GM12878 (cell line): Measurements from ENCODE around the gene PAK5. TPM values are rescaled to one million over a fixed set of nuclear protein-coding genes. Genes with fewer than 3 reads are reported as not detected.

Experiments used
- ATAC-seq: fragments of 200-7000 bp; cut with Tn5 transposase; 3 replicates; pipeline ENCODE4 v1.9.1; 2020; ENCODE audit warnings: mild to moderate bottlenecking, moderate library complexity
- BruUV-seq: library from RNA; stranded (reverse); fragments of 400-500 nt; replicated peaks from 2 replicates; lab custom pipeline; 2021; lab: Mats Ljungman, UMichigan
- CTCF ChIA-PET: fragments of 300-600 bp; sonication (Branson Sonifier 250); formaldehyde crosslinking; extraction: SDS; loops from one replicate; lab custom pipeline; 2021; ENCODE audit warnings: inconsistent platforms; lab: Yijun Ruan, JAX
- POLR2A ChIA-PET: fragments of 350-600 bp; formaldehyde crosslinking; extraction: SDS; loops from one replicate; lab custom pipeline; 2021; ENCODE audit warnings: inconsistent platforms; lab: Charles Lee
- RAD21 ChIA-PET: fragments of 300-600 bp; sonication (Branson Sonifier 250); formaldehyde crosslinking; loops from one replicate; lab custom pipeline; 2023; ENCODE audit warnings: antibody characterized with exemption; ENCODE audit not compliant: unreplicated experiment; lab: Charles Lee
- SMC1A ChIA-PET: fragments of 300-600 bp; sonication (Branson Sonifier 250); formaldehyde crosslinking; loops from one replicate; lab custom pipeline; 2023; ENCODE audit not compliant: unreplicated experiment, uncharacterized antibody; lab: Charles Lee
- DNase-seq: peaks from one replicate; pipeline ENCODE4 v3.0.0-alpha.2; 2011; ENCODE audit warnings: low read depth, low spot score
- FAIRE-seq: peaks from 3 replicates; lab custom pipeline; 2011; peaks lifted over from hg19 to GRCh38; lab: Jason Lieb, UNC
- H2AFZ ChIP-seq: 2 replicates; pipeline ENCODE4 v1.6.0; 2011; ENCODE audit warnings: low read depth, low read length, control low read depth; ENCODE audit not compliant: control insufficient read depth
- H3K27ac ChIP-seq: 2 replicates; pipeline ENCODE4 v1.5.1; 2011; ENCODE audit warnings: control low read depth; ENCODE audit not compliant: control insufficient read depth, insufficient read depth
- H3K27me3 ChIP-seq, 2 experiments: replicated peaks in 1 of 2; 2 replicates each; pipeline versions ENCODE4 v1.6.0 to v1.6.1; 2011; ENCODE audit warnings: low read length in 1 of 2; ENCODE audit not compliant: control insufficient read depth in 2 of 2, insufficient read depth in 2 of 2
- H3K36me3 ChIP-seq, 2 experiments: 2 replicates each; pipeline ENCODE4 v1.5.1; 2011; ENCODE audit warnings: low read length in 1 of 2; ENCODE audit not compliant: control insufficient read depth in 2 of 2, insufficient read depth in 2 of 2
- H3K4me1 ChIP-seq: 2 replicates; pipeline ENCODE4 v1.6.1; 2011; ENCODE audit warnings: mild to moderate bottlenecking, low read length, moderate library complexity, mixed read lengths; ENCODE audit not compliant: control insufficient read depth, insufficient read depth
- H3K4me2 ChIP-seq: 2 replicates; pipeline ENCODE4 v1.6.0; 2011; ENCODE audit warnings: control low read depth; ENCODE audit not compliant: control insufficient read depth, insufficient read depth
- H3K4me3 ChIP-seq: fragments of 200-600 bp; sonication (generic); 2 replicates; pipeline ENCODE4 v1.5.1; 2016
- H3K79me2 ChIP-seq: 2 replicates; pipeline ENCODE4 v1.6.0; 2011; ENCODE audit warnings: low read length; ENCODE audit not compliant: control insufficient read depth, insufficient read depth
- H3K9ac ChIP-seq: 2 replicates; pipeline ENCODE4 v1.8.0; 2011; ENCODE audit warnings: low read length, control low read depth, mixed read lengths; ENCODE audit not compliant: control insufficient read depth, insufficient read depth
- H3K9me3 ChIP-seq: replicated peaks from 3 replicates; pipeline ENCODE4 v1.5.1; 2011; ENCODE audit warnings: mild to moderate bottlenecking, low read length; ENCODE audit not compliant: control insufficient read depth, insufficient read depth
- H4K20me1 ChIP-seq: 2 replicates; pipeline ENCODE4 v1.6.0; 2011; ENCODE audit not compliant: control insufficient read depth, insufficient read depth
- CBX5 ChIP-seq: sonication (generic); IDR thresholded peaks from 2 replicates; pipeline ENCODE4 v1.6.1; 2016; ENCODE audit warnings: low read depth, moderate library complexity, mild to moderate bottlenecking, inconsistent platforms
- CUX1 ChIP-seq: IDR thresholded peaks from 2 replicates; pipeline ENCODE4 v1.6.1; 2012; ENCODE audit warnings: improper control_type of control experiment, low read depth, low read length; ENCODE audit not compliant: insufficient replicate concordance
- E2F4 ChIP-seq: IDR thresholded peaks from 2 replicates; pipeline ENCODE4 v1.6.1; 2012; ENCODE audit warnings: low read depth, low read length, improper control_type of control experiment
- EED ChIP-seq: sonication (generic); IDR thresholded peaks from 2 replicates; pipeline ENCODE4 v1.6.1; 2016; ENCODE audit warnings: antibody characterized with exemption, low read depth
- EGR1 ChIP-seq, 2 experiments: IDR thresholded peaks; 1 replicate in 1 of 2; 2 replicates in 1 of 2; pipeline ENCODE4 v1.6.1; 2011 to 2012; ENCODE audit warnings: low read depth in 2 of 2, low read length in 2 of 2, borderline replicate concordance in 1 of 2, mild to moderate bottlenecking in 1 of 2, moderate library complexity in 1 of 2
- NR2C1 ChIP-seq: fragments of 450-650 bp; IDR thresholded peaks from 2 replicates; pipeline ENCODE4 v1.6.1; 2017; ENCODE audit warnings: antibody characterized with exemption, mild to moderate bottlenecking, moderate library complexity
- RAD21 ChIP-seq: IDR thresholded peaks from 2 replicates; pipeline ENCODE4 v1.6.1; 2011; ENCODE audit warnings: mild to moderate bottlenecking, low read depth, low read length, moderate library complexity; ENCODE audit not compliant: insufficient read depth
- ZZZ3 ChIP-seq: IDR thresholded peaks from 2 replicates; pipeline ENCODE4 v1.6.1; 2011; ENCODE audit warnings: low read depth; ENCODE audit not compliant: control insufficient read depth, insufficient read length
- WGBS: methylation state at CpG from one replicate; pipeline ENCODE4 v1.1.6; 2016; ENCODE audit warnings: low lambda C conversion rate; ENCODE audit not compliant: insufficient replicate concordance, insufficient coverage; ENCODE audit errors: missing lambda C conversion rate; 5-methylcytosine and 5-hydroxymethylcytosine counted together
- in situ Hi-C: fragments of 300-500 bp; cut with MboI; formaldehyde crosslinking; loops from 9 replicates; pipeline ENCODE4 v1.14.3; 2018; ENCODE audit warnings: mixed read lengths
- intact Hi-C: fragments of 100-400 bp; cut with micrococcal nuclease; formaldehyde crosslinking; loops from one replicate; pipeline ENCODE4 v1.14.2; 2022; ENCODE audit not compliant: unreplicated experiment
- polyA plus RNA-seq, 11 experiments: library from polyadenylated mRNA; depleted of rRNA in 4 of 11; unstranded in 6 of 11; stranded (reverse) in 5 of 11; fragments of >200 nt; fragmentation: Nextera tagmentation in 4 of 11; fragmentation: Illumina TruSeq in 1 of 11; extraction: Ambion mirVana in 4 of 11; extraction: Trizol in 1 of 11; gene quantifications; 1 replicate in 1 of 11; 2 replicates in 10 of 11; pipeline versions ENCODE4 v1.2.1 to v1.2.3, GENCODE V29; 2011 to 2016; ENCODE audit warnings: inconsistent platforms in 2 of 11, missing spikeins in 2 of 11, low read depth in 1 of 11
- total RNA-seq, 4 experiments: library from RNA; depleted of rRNA in 3 of 4; stranded (reverse); fragments of >200 nt in 3 of 4; fragmentation: Illumina TruSeq in 1 of 4; extraction: Trizol in 1 of 4; gene quantifications; 2 replicates each; pipeline versions ENCODE4 v1.2.1 to v1.2.3, GENCODE V29; 2013 to 2021
- TF ChIP-seq, protein P1 (sequence below): IDR thresholded peaks from 2 replicates; pipeline ENCODE4 v1.6.1; 2011; ENCODE audit warnings: low read depth, low read length, improper control_type of control experiment, borderline replicate concordance
- TF ChIP-seq, protein P2 (sequence below): fragments of 450-650 bp; IDR thresholded peaks from 2 replicates; pipeline ENCODE4 v1.6.1; 2017; ENCODE audit warnings: antibody characterized with exemption, mild to moderate bottlenecking, moderate library complexity
- TF ChIP-seq, protein P3 (sequence below): fragments of 450-650 bp; IDR thresholded peaks from 2 replicates; pipeline ENCODE4 v1.6.1; 2018; ENCODE audit warnings: borderline replicate concordance, mild to moderate bottlenecking; ENCODE audit not compliant: partially characterized antibody

The PAK5 gene
- total and polyA plus RNA-seq, 10 of the 15 experiments (the other 5 are each of a cell fraction or from before 2014, with no cell fraction given) = not detected

DNA sequence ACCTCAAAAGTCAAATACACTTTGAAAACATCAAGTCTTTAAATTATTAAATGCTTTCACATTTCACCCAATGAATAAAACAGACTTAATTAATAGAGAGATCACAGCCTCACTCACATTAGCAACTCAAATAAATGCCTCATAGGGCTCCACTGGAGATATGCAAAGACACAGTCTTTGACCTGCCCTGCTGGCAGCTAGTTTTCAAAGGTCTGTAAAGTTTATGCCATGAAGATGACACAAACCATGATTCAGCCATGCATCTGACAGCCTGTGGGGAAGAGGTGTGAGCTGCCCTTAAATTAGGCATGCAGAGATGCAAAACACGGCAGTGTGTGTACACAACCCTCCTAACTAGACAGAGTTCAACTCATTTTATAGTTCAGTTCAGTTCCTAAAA lies 83.6 kb downstream of the PAK5 start:
- DNase-seq (no peak), ATAC-seq (no peak), FAIRE-seq (no peak)
- ChIA-PET POLR2A (no interaction called here), CTCF (no interaction called here), RAD21 (no interaction called here), SMC1A (no interaction called here)
- Histone ChIP-seq H3K9me3 (no peaks in the 10 kb centered on the region), H3K27me3 (no peaks in the 10 kb centered on the region), H3K4me3 (no peak overlapping the region), H3K27ac (no peak overlapping the region), H4K20me1 (no peaks in the 10 kb centered on the region), H3K4me2 (no peak overlapping the region), H3K4me1 (no peaks in the 10 kb centered on the region), H3K36me3 (no peaks in the 10 kb centered on the region), H3K9ac (no peak overlapping the region), H3K79me2 (no peaks in the 10 kb centered on the region), H2AFZ (no peak overlapping the region)
- 17% methylated on average over 1 of the region's 1 CpG for WGBS
- intact Hi-C loops = no loop called here
- no TSS peak for BruUV-seq
- in situ Hi-C loops = no loop called here
- TF ChIP-seq EED = no peak
- TF ChIP-seq, protein P1, sequence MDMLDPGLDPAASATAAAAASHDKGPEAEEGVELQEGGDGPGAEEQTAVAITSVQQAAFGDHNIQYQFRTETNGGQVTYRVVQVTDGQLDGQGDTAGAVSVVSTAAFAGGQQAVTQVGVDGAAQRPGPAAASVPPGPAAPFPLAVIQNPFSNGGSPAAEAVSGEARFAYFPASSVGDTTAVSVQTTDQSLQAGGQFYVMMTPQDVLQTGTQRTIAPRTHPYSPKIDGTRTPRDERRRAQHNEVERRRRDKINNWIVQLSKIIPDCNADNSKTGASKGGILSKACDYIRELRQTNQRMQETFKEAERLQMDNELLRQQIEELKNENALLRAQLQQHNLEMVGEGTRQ = no peak
- no peak for TF ChIP-seq CUX1
- no peak for TF ChIP-seq RAD21
- no peak for TF ChIP-seq ZZZ3
- TF ChIP-seq NR2C1 = no peak
- TF ChIP-seq, protein P2, sequence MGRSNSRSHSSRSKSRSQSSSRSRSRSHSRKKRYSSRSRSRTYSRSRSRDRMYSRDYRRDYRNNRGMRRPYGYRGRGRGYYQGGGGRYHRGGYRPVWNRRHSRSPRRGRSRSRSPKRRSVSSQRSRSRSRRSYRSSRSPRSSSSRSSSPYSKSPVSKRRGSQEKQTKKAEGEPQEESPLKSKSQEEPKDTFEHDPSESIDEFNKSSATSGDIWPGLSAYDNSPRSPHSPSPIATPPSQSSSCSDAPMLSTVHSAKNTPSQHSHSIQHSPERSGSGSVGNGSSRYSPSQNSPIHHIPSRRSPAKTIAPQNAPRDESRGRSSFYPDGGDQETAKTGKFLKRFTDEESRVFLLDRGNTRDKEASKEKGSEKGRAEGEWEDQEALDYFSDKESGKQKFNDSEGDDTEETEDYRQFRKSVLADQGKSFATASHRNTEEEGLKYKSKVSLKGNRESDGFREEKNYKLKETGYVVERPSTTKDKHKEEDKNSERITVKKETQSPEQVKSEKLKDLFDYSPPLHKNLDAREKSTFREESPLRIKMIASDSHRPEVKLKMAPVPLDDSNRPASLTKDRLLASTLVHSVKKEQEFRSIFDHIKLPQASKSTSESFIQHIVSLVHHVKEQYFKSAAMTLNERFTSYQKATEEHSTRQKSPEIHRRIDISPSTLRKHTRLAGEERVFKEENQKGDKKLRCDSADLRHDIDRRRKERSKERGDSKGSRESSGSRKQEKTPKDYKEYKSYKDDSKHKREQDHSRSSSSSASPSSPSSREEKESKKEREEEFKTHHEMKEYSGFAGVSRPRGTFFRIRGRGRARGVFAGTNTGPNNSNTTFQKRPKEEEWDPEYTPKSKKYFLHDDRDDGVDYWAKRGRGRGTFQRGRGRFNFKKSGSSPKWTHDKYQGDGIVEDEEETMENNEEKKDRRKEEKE = no peak
- TF ChIP-seq EGR1 (IDR thresholded peaks at IDR 0.05; ENCODE audit: borderline replicate concordance in 1 of 2, low read depth in 2 of 2, low read length in 2 of 2) = no peak
- no peak for TF ChIP-seq CBX5
- no peak for TF ChIP-seq E2F4
- TF ChIP-seq, protein P3, sequence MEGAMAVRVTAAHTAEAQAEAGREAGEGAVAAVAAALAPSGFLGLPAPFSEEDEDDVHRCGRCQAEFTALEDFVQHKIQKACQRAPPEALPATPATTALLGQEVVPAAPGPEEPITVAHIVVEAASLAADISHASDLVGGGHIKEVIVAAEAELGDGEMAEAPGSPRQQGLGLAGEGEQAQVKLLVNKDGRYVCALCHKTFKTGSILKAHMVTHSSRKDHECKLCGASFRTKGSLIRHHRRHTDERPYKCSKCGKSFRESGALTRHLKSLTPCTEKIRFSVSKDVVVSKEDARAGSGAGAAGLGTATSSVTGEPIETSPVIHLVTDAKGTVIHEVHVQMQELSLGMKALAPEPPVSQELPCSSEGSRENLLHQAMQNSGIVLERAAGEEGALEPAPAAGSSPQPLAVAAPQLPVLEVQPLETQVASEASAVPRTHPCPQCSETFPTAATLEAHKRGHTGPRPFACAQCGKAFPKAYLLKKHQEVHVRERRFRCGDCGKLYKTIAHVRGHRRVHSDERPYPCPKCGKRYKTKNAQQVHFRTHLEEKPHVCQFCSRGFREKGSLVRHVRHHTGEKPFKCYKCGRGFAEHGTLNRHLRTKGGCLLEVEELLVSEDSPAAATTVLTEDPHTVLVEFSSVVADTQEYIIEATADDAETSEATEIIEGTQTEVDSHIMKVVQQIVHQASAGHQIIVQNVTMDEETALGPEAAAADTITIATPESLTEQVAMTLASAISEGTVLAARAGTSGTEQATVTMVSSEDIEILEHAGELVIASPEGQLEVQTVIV = no peak
